Measurements from ENCODE around the gene SPINK4.

The SPINK4 gene

GRCh38 chr9:33291901-33292300, 51.9 kb downstream of the SPINK4 start:
- no peak for DNase-seq (ENCODE audit: low read depth in 2 of 2)

- no peak for DNase-seq (ENCODE audit: low read depth in 2 of 2)
Observed at GRCh38 chr9:33293782-33294181, 53.8 kb downstream of the SPINK4 start.

GRCh38 chr9:33294670-33295432, 54.9 kb downstream of the SPINK4 start:
- DNase-seq (ENCODE audit: low read depth in 2 of 2), result no peak

- DNase-seq (ENCODE audit: low read depth in 2 of 2), result no peak
Observed at GRCh38 chr9:33295571-33295970, 55.6 kb downstream of the SPINK4 start.

- no peak for DNase-seq (ENCODE audit: low read depth in 2 of 2)
Observed at GRCh38 chr9:33297432-33297831, 57.5 kb downstream of the SPINK4 start.
